PC-9 (cell line): ENCODE measurements around the gene ZACN. TPM values are rescaled to one million over a fixed set of nuclear protein-coding genes. Genes with fewer than 3 reads are reported as not detected.

Experiments used
- BruUV-seq: library from RNA; stranded (reverse); fragments of 400-500 nt; replicated peaks from 2 replicates; lab custom pipeline; 2021; lab: Mats Ljungman, UMichigan
- CTCF ChIA-PET: fragments of 300-600 bp; sonication (Branson Sonifier 250); formaldehyde crosslinking; loops from one replicate; lab custom pipeline; 2022; ENCODE audit warnings: antibody characterized with exemption; lab: Charles Lee
- POLR2A ChIA-PET: fragments of 300-600 bp; sonication (Branson Sonifier 250); formaldehyde crosslinking; loops from one replicate; lab custom pipeline; 2022; ENCODE audit warnings: antibody characterized with exemption; ENCODE audit not compliant: unreplicated experiment; lab: Charles Lee
- DNase-seq, 2 experiments: peaks; one replicate each; pipeline versions ENCODE4 v3.0.0 to v3.0.0-alpha.2; 2015 to 2022; ENCODE audit warnings: mixed read lengths in 1 of 2
- H2AFZ ChIP-seq: fragments of 200-600 bp; sonication (generic); 2 replicates; pipeline ENCODE4 v1.8.1; 2017; ENCODE audit warnings: antibody characterized with exemption
- H3F3A ChIP-seq: fragments of 200-600 bp; sonication (generic); 2 replicates; pipeline ENCODE4 v1.8.1; 2017; ENCODE audit warnings: antibody characterized with exemption, mild to moderate bottlenecking, low read depth; ENCODE audit not compliant: insufficient read depth
- H3K27ac ChIP-seq: fragments of 200-600 bp; sonication (generic); 2 replicates; pipeline ENCODE4 v1.6.1; 2016; ENCODE audit warnings: mixed run types
- H3K27me3 ChIP-seq: fragments of 200-600 bp; sonication (generic); 2 replicates; pipeline ENCODE4 v1.6.1; 2016; ENCODE audit warnings: low read depth, mixed run types; ENCODE audit not compliant: insufficient read depth
- H3K36me3 ChIP-seq: fragments of 200-600 bp; sonication (generic); 2 replicates; pipeline ENCODE4 v1.6.1; 2016; ENCODE audit warnings: low read depth, mixed run types
- H3K4me1 ChIP-seq: fragments of 200-600 bp; sonication (generic); replicated peaks from 2 replicates; pipeline ENCODE4 v1.6.1; 2016; ENCODE audit warnings: mixed run types; ENCODE audit not compliant: insufficient read depth
- H3K4me2 ChIP-seq: fragments of 200-600 bp; sonication (generic); 2 replicates; pipeline ENCODE4 v1.6.1; 2017; ENCODE audit warnings: mixed run types
- H3K4me3 ChIP-seq: fragments of 200-600 bp; sonication (generic); 2 replicates; pipeline ENCODE4 v1.6.1; 2016; ENCODE audit warnings: mixed run types
- H3K79me2 ChIP-seq: fragments of 200-600 bp; sonication (generic); 2 replicates; pipeline ENCODE4 v1.6.1; 2017; ENCODE audit warnings: low read depth, mixed run types
- H3K9me2 ChIP-seq: fragments of 200-600 bp; sonication (generic); 2 replicates; pipeline ENCODE4 v1.8.1; 2017; ENCODE audit warnings: mild to moderate bottlenecking; ENCODE audit not compliant: insufficient read depth
- H3K9me3 ChIP-seq: fragments of 200-600 bp; sonication (generic); 2 replicates; pipeline ENCODE4 v1.8.1; 2016; ENCODE audit warnings: low read depth; ENCODE audit not compliant: insufficient read depth
- H4K20me1 ChIP-seq: fragments of 200-600 bp; sonication (generic); 2 replicates; pipeline ENCODE4 v1.8.1; 2017; ENCODE audit not compliant: insufficient read depth
- EZH2 ChIP-seq: fragments of 200-600 bp; sonication (generic); IDR thresholded peaks from 2 replicates; pipeline ENCODE4 v1.8.0; 2017; ENCODE audit warnings: antibody characterized with exemption, low read depth
- intact Hi-C: fragments of 100-400 bp; cut with micrococcal nuclease; formaldehyde crosslinking; loops from one replicate; pipeline ENCODE4 v1.10.0; 2022; ENCODE audit not compliant: unreplicated experiment
- total RNA-seq: library from RNA; stranded (reverse); gene quantifications from 2 replicates; pipeline ENCODE4 v1.2.3, GENCODE V29; 2021
- TF ChIP-seq, protein P1 (sequence below): fragments of 200-600 bp; sonication (generic); conservative IDR thresholded peaks from 2 replicates; pipeline ENCODE4 v1.6.1; 2017; ENCODE audit warnings: mixed run types, antibody characterized with exemption, mild to moderate bottlenecking, moderate library complexity

Gene ZACN
- total RNA-seq, 1 experiment from 2014 or later, result not detected

- POLR2A ChIA-PET, result no interaction called here
- CTCF ChIA-PET, result no interaction called here
- no peak for TF ChIP-seq EZH2
- TF ChIP-seq, protein P1, sequence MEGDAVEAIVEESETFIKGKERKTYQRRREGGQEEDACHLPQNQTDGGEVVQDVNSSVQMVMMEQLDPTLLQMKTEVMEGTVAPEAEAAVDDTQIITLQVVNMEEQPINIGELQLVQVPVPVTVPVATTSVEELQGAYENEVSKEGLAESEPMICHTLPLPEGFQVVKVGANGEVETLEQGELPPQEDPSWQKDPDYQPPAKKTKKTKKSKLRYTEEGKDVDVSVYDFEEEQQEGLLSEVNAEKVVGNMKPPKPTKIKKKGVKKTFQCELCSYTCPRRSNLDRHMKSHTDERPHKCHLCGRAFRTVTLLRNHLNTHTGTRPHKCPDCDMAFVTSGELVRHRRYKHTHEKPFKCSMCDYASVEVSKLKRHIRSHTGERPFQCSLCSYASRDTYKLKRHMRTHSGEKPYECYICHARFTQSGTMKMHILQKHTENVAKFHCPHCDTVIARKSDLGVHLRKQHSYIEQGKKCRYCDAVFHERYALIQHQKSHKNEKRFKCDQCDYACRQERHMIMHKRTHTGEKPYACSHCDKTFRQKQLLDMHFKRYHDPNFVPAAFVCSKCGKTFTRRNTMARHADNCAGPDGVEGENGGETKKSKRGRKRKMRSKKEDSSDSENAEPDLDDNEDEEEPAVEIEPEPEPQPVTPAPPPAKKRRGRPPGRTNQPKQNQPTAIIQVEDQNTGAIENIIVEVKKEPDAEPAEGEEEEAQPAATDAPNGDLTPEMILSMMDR, result no peak
These were observed 13.2 kb upstream of the ZACN start for GRCh38 chr17:76065775-76066174.

GRCh38 chr17:76071531-76072147 lies 7.3 kb upstream of the ZACN start:
- H3K27me3 ChIP-seq, result no peaks in the 10 kb centered on the region; the same call in 1 of the 2 replicates
- peak overlapping the region; percentile 83 for H3K4me3 ChIP-seq
- H3F3A ChIP-seq, result no peaks in the 10 kb centered on the region; the same call in 1 of the 2 replicates
- H3K9me2 ChIP-seq, result no peaks in the 10 kb centered on the region
- no peaks in the 10 kb centered on the region for H3K9me3 ChIP-seq
- no peak for TF ChIP-seq EZH2
- TF ChIP-seq, protein P1, result no peak
- no peak for DNase-seq
- H3K36me3 ChIP-seq, result no peaks in the 10 kb centered on the region
- peak overlapping the region; percentile 91; the same call in 1 of the 2 replicates for H2AFZ ChIP-seq
- POLR2A ChIA-PET, result interaction anchor here (0.7 kb wide), 1 partner anchor 32 kb away, joined by 20 read pairs; the partner anchor contains the start of gene EXOC7
- CTCF ChIA-PET, result interaction anchor here (0.5 to 0.7 kb wide), 2 partner anchors 38 to 711 kb away, joined by 3 to 18 read pairs; no protein-coding TSS in a partner anchor
- peak overlapping the region; percentile 95 for H3K4me2 ChIP-seq
- H4K20me1 ChIP-seq, result peaks cover 9% of the 10 kb centered on the region; the same call in 1 of the 2 replicates
- peaks cover 47% of the 10 kb centered on the region for H3K79me2 ChIP-seq
- TSS peak; percentile 65 for BruUV-seq
- H3K27ac ChIP-seq, result peak overlapping the region; percentile 45
- peaks cover 9% of the 10 kb centered on the region; the same call in 1 of the 2 replicates for H3K4me1 ChIP-seq
- intact Hi-C loops, result no loop called here

More at GRCh38 chr17:76065775-76066174, 13.2 kb upstream of the ZACN start:
- Histone ChIP-seq H3K79me2 (peaks cover 28% of the 10 kb centered on the region), H3K4me1 (peaks cover 3% of the 10 kb centered on the region; the same call in 1 of the 2 replicates), H3K9me2 (no peaks in the 10 kb centered on the region), H3K9me3 (no peaks in the 10 kb centered on the region), H3K27me3 (no peaks in the 10 kb centered on the region), H2AFZ (no peak overlapping the region), H3K27ac (no peak overlapping the region), H3K4me3 (no peak overlapping the region), H3F3A (peaks cover 7% of the 10 kb centered on the region; the same call in 1 of the 2 replicates), H3K36me3 (0 out of 2 replicates have a peak, but pooled peaks cover 7% of the 10 kb centered on the region), H4K20me1 (peaks cover under 1% of the 10 kb centered on the region; the same call in 1 of the 2 replicates), H3K4me2 (no peak overlapping the region)
- no peak for DNase-seq
- intact Hi-C loops, result no loop called here
- BruUV-seq, result no TSS peak

DNA sequence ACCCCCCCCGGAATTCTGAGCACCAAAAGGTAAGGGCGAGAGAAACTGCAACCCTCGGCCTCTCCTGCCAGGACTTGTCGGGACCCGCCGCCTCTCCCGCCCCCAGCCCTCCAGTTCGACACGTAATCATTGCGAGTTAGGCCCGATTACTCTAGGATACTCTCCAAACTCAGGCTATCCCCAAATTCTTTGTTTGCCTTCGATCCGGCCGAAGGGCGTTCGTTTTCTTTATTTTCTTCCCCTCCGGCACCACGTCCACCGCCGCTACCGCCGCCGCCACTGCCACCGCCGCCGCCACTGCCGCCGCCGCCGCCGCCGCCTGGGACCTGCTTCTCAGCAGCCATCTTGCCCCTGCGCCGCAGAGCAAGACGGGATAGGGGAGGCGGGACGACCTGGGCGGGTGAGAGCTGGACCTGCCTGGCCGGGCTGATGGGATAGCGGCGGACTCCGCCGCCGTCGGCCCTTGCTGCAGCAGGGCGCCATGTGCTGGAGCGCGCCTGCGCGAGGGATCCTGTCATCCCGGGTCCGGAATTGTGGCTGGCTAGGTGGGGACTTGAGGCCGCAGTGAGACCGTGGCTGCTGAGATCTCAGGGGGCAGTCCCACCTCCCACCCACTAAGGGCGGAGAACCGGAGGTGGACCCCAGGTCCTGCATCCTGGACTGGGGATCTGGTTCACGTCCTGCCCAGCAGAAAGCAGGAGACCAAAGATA lies 6.7 kb upstream of the ZACN start, which contains the start of gene SRP68:
Gene SRP68, minus strand, starts transcription at position 370 of the 711 bp plus-strand sequence. Its CDS starts 26 bp downstream, at position 344.
- POLR2A ChIA-PET, result interaction anchor here (0.5 to 0.6 kb wide), 2 partner anchors 32 to 193 kb away, joined by 6 to 8 read pairs; partner anchors contain the start of genes EXOC7 and UBALD2
- peak; percentile 72 to 90 for DNase-seq
- intact Hi-C loops, result no loop called here
- no TSS peak for BruUV-seq
- H3K9me3 ChIP-seq, result no peaks in the 10 kb centered on the region
- no peak for TF ChIP-seq EZH2
- TF ChIP-seq, protein P1, result no peak
- peaks cover 9% of the 10 kb centered on the region; the same call in 1 of the 2 replicates for H3K4me1 ChIP-seq
- H3K4me3 ChIP-seq, result peak within 1 kb of the TSS; percentile 83
- peak within 1 kb of the TSS; percentile 45 for H3K27ac ChIP-seq
- H4K20me1 ChIP-seq, result peaks cover 9% of the 10 kb centered on the region; the same call in 1 of the 2 replicates
- H3K27me3 ChIP-seq, result no peaks in the 10 kb centered on the region; the same call in 1 of the 2 replicates
- no peaks in the 10 kb centered on the region for H3K36me3 ChIP-seq
- peaks cover 44% of the 10 kb centered on the region for H3K79me2 ChIP-seq
- CTCF ChIA-PET, result interaction anchor here (0.5 to 0.7 kb wide), 2 partner anchors 37 to 712 kb away, joined by 3 to 18 read pairs; no protein-coding TSS in a partner anchor
- peak within 1 kb of the TSS; percentile 95 for H3K4me2 ChIP-seq
- no peaks in the 10 kb centered on the region for H3K9me2 ChIP-seq
- peak within 1 kb of the TSS; percentile 91 for H2AFZ ChIP-seq
- no peaks in the 10 kb centered on the region; the same call in 1 of the 2 replicates for H3F3A ChIP-seq
